ENCODE measurements around the gene RPL21. TPM values are rescaled to one million over a fixed set of nuclear protein-coding genes. Genes with fewer than 3 reads are reported as not detected.

Gene RPL21
- total RNA-seq, 2 experiments from 2014 or later, result 1,401 to 1,445 TPM

DNA sequence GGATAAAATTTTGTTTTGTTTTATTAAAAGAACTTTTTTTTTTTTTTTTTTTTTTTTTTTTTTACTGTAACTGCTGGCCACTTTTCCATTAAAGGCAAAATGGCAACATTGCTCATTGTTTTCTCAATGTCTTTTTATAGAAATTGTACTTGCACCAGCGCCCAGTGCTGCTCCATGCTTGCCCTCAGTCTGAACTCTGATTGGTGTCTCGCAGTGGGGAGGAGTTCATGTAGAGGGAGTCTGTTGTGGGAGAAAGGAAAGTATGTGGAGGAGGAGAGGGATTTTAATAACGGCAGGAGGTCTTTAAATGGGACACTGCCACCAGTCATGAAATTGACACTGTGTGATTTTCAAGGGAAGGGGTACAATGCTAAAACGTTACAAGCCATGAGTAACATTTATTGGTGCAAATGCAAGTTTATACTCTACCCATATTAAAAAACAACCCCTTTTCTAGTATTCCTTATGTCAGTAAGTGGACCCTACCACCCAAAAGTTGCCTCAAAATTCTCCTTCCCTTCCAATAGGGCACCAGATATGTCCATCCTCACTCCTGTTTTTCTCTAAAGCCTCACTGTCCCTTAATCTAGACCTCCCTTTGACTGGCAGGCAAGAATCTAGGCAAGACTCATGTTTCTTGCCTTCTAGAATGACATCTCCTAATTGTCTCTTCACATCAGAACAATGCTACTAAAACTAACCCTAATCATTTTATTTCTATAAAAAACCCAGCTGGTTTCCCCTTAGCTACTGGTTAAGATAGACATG, 22.5 kb downstream of the RPL21 start:
- intact Hi-C loops (cut with micrococcal nuclease), result no loop called here
- CTCF ChIA-PET, result interaction anchor here (0.7 to 4.2 kb wide), 6 partner anchors 10 to 318 kb away, joined by 3 to 32 read pairs (median 3); no protein-coding TSS in a partner anchor
- Mint-ChIP-seq H3K4me1 (ENCODE audit: low read depth) (peaks cover 6% of the 10 kb centered on the region), H3K36me3 (ENCODE audit: low read depth) (no peaks in the 10 kb centered on the region), H3K27me3 (no peaks in the 10 kb centered on the region), H3K9me3 (no peaks in the 10 kb centered on the region), H3K4me3 (no peak overlapping the region), H3K27ac (no peak overlapping the region)
- POLR2A ChIA-PET, result interaction anchor here (0.7 to 8.9 kb wide), 3 partner anchors 17 to 377 kb away, joined by 3 to 93 read pairs (median 3); no protein-coding TSS in a partner anchor
- TF ChIP-seq, protein P1, sequence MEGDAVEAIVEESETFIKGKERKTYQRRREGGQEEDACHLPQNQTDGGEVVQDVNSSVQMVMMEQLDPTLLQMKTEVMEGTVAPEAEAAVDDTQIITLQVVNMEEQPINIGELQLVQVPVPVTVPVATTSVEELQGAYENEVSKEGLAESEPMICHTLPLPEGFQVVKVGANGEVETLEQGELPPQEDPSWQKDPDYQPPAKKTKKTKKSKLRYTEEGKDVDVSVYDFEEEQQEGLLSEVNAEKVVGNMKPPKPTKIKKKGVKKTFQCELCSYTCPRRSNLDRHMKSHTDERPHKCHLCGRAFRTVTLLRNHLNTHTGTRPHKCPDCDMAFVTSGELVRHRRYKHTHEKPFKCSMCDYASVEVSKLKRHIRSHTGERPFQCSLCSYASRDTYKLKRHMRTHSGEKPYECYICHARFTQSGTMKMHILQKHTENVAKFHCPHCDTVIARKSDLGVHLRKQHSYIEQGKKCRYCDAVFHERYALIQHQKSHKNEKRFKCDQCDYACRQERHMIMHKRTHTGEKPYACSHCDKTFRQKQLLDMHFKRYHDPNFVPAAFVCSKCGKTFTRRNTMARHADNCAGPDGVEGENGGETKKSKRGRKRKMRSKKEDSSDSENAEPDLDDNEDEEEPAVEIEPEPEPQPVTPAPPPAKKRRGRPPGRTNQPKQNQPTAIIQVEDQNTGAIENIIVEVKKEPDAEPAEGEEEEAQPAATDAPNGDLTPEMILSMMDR (IDR thresholded peaks at IDR 0.05), result no peak
- no peak for ATAC-seq
- no peak for DNase-seq

DNA sequence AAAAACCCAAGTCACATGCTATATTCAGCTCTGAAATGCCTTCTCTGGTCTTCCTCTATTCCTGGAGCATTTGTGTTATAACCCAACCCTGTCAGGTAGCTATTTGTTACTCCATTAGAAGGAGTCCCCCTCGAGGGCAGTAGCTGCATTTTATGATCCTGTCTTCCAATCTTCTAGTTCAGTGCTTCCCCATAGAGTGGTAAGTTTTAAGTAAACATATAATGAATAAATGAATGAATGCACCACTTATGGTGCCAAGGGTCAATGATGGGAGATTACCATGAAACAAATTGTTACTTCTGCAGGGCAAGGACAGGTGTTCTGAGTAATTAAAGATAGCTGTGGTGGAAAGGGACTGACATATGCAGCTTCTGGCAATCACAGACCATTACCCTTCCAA, 23.3 kb downstream of the RPL21 start:
- CTCF ChIA-PET, result interaction anchor here (0.9 to 2.4 kb wide), 7 partner anchors 9 to 179 kb away, joined by 3 to 6 read pairs (median 3); no protein-coding TSS in a partner anchor
- Mint-ChIP-seq H3K4me1 (ENCODE audit: low read depth) (peaks cover 6% of the 10 kb centered on the region), H3K27me3 (no peaks in the 10 kb centered on the region), H3K9me3 (no peaks in the 10 kb centered on the region), H3K36me3 (ENCODE audit: low read depth) (no peaks in the 10 kb centered on the region), H3K27ac (no peak overlapping the region), H3K4me3 (no peak overlapping the region)
- DNase-seq, result no peak
- no peak for ATAC-seq
- TF ChIP-seq, protein P1 (IDR thresholded peaks at IDR 0.05), result no peak
- intact Hi-C loops (cut with micrococcal nuclease), result no loop called here
- POLR2A ChIA-PET, result interaction anchor here (0.7 to 1.3 kb wide), 2 partner anchors 21 to 377 kb away, joined by 3 read pairs; no protein-coding TSS in a partner anchor

DNA sequence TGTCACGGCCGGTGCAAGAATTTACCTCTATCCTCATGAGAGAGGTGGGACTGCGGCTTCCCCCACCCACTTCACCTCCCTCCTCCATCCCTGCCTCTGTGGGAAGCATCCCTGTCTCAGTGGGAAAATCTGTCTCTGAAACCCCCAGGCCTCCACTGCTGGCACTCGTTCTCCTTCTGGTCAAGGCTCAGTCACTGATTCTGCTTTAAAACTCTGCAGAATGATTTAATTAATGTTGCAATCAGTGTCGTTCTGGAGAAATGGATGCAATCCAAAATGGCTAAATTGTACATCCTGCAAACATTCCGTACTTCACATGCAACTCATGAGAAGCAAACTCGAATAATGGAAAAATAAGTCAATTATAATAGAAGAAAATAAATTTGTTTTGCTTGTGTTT, 24.8 kb downstream of the RPL21 start:
- Mint-ChIP-seq H3K27ac (no peak overlapping the region), H3K4me1 (ENCODE audit: low read depth) (peaks cover 3% of the 10 kb centered on the region), H3K27me3 (no peaks in the 10 kb centered on the region), H3K9me3 (no peaks in the 10 kb centered on the region), H3K36me3 (ENCODE audit: low read depth) (no peaks in the 10 kb centered on the region), H3K4me3 (no peak overlapping the region)
- ATAC-seq (no peak), DNase-seq (no peak)
- TF ChIP-seq, protein P1 (IDR thresholded peaks at IDR 0.05), result no peak
- ChIA-PET CTCF (interaction anchor here (1.2 to 3.8 kb wide), 2 partner anchors 63 to 291 kb away, joined by 3 to 12 read pairs; no protein-coding TSS in a partner anchor), POLR2A (interaction anchor here (1.2 kb wide), 1 partner anchor 21 kb away, joined by 3 read pairs; no protein-coding TSS in a partner anchor)
- intact Hi-C loops (cut with micrococcal nuclease), result no loop called here

DNA sequence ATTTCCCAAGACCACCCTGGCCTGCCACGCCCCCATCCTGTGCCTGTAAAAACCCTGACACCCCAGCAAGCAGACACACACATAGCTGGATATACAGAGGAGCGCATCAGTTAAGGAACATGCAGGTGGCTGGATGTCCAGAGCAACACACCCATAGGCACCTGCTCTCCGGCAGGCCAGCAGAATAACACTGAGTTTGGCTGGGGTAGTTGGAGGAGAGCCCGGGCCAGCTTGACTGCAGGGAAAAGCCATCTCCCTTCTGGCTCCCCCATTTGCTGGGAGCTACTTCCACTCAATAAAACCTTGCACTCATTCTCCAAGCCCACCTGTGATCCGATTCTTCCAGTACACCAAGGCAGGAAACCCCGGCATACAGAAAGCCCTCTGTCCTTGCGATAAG, 28.1 kb downstream of the RPL21 start:
- H3K9me3 Mint-ChIP-seq, result no peaks in the 10 kb centered on the region
- CTCF ChIA-PET, result interaction anchor here (1.4 to 3.8 kb wide), 2 partner anchors 9 to 294 kb away, joined by 4 to 12 read pairs; partner anchors contain the start of gene RASL11A
- no peaks in the 10 kb centered on the region for H3K36me3 Mint-ChIP-seq (ENCODE audit: low read depth)
- no peaks in the 10 kb centered on the region for H3K27me3 Mint-ChIP-seq
- no peak overlapping the region for H3K27ac Mint-ChIP-seq
- intact Hi-C loops (cut with micrococcal nuclease), result no loop called here
- POLR2A ChIA-PET, result no interaction called here
- TF ChIP-seq, protein P1 (IDR thresholded peaks at IDR 0.05), result no peak
- ATAC-seq (no peak), DNase-seq (no peak)
- H3K4me3 Mint-ChIP-seq, result no peak overlapping the region
- no peaks in the 10 kb centered on the region for H3K4me1 Mint-ChIP-seq (ENCODE audit: low read depth)

Measured in activated CD8-positive, alpha-beta T cell treated with anti-CD3 and anti-CD28 coated beads for 36 hours (primary cell).